NT2/D1 (cell line): Measurements from ENCODE around the gene ZNF716.

Source experiments
- SUZ12 ChIP-seq: IDR thresholded peaks from 2 replicates; pipeline ENCODE4 v1.6.1; 2011; ENCODE audit not compliant: insufficient read length, insufficient read depth; ENCODE audit errors: extremely low read depth
- YY1 ChIP-seq: IDR thresholded peaks from 2 replicates; pipeline ENCODE4 v1.6.1; 2011; ENCODE audit not compliant: insufficient read length, insufficient read depth
- ZNF274 ChIP-seq: IDR thresholded peaks from 2 replicates; pipeline ENCODE4 v1.6.1; 2011; ENCODE audit warnings: mild to moderate bottlenecking, low read depth, low read length

GRCh38 chr7:57443567-57443966 is 6.4 kb upstream of the ZNF716 start:
- TF ChIP-seq ZNF274 (no peak), YY1 (no peak), SUZ12 (no peak)
